Spleen (tissue), 11 donors: ENCODE data around the gene PIGQ. TPM values are rescaled to one million over a fixed set of nuclear protein-coding genes. Genes with fewer than 3 reads are reported as not detected.

Experiments
- DNase-seq: peaks from one replicate; pipeline ENCODE4 v3.0.0-alpha.2; 2020
- H3K27ac ChIP-seq, 8 donors: fragments of 200-600 bp; sonication (generic) in 7 of 8; 1 replicate in 4 of 8; 2 replicates in 4 of 8; pipeline versions ENCODE4 v1.5.0 to v1.8.0; 2016 to 2021; ENCODE audit warnings: inconsistent platforms in 4 of 8, mild to moderate bottlenecking in 4 of 8, moderate library complexity in 1 of 8
- H3K27me3 ChIP-seq, 7 donors: fragments of 200-600 bp; sonication (generic) in 6 of 7; replicated peaks in 1 of 7; 1 replicate in 4 of 7; 2 replicates in 3 of 7; pipeline versions ENCODE4 v1.5.0 to v1.8.0; 2016 to 2021; ENCODE audit warnings: inconsistent platforms in 3 of 7, mild to moderate bottlenecking in 1 of 7
- H3K36me3 ChIP-seq, 6 donors: fragments of 200-600 bp; sonication (generic) in 5 of 6; 1 replicate in 4 of 6; 2 replicates in 2 of 6; pipeline versions ENCODE4 v1.5.0 to v1.8.0; 2016 to 2021; ENCODE audit warnings: inconsistent platforms in 2 of 6
- H3K4me1 ChIP-seq, 6 donors: fragments of 200-600 bp; sonication (generic) in 5 of 6; 1 replicate in 3 of 6; 2 replicates in 3 of 6; pipeline versions ENCODE4 v1.5.0 to v1.8.0; 2016 to 2021; ENCODE audit warnings: inconsistent platforms in 3 of 6
- H3K4me3 ChIP-seq, 8 donors: fragments of 200-600 bp; sonication (generic) in 7 of 8; 1 replicate in 4 of 8; 2 replicates in 4 of 8; pipeline versions ENCODE4 v1.5.0 to v1.8.0; 2016 to 2021; ENCODE audit warnings: inconsistent platforms in 4 of 8, mild to moderate bottlenecking in 4 of 8, moderate library complexity in 2 of 8
- H3K9me3 ChIP-seq, 8 donors: fragments of 200-600 bp; sonication (generic) in 7 of 8; 1 replicate in 4 of 8; 2 replicates in 4 of 8; pipeline versions ENCODE4 v1.5.0 to v1.8.0; 2016 to 2021; ENCODE audit warnings: inconsistent platforms in 4 of 8
- POLR2A ChIP-seq, 3 donors: fragments of 450-650 bp; IDR thresholded peaks; one replicate each; pipeline ENCODE4 v1.5.1; 2017; ENCODE audit warnings: antibody characterized with exemption in 3 of 3, mild to moderate bottlenecking in 1 of 3
- POLR2AphosphoS5 ChIP-seq, 3 donors: sonication (generic); formaldehyde crosslinking; IDR thresholded peaks; one replicate each; pipeline ENCODE4 v1.5.1; 2017; ENCODE audit warnings: antibody characterized with exemption in 3 of 3
- WGBS, 5 donors: extraction: QIAGEN DNeasy Blood & Tissue Kit in 3 of 5; methylation state at CpG; one replicate each; pipeline versions ENCODE4 v1.1.5 to v1.1.7; 2013 to 2018; 5-methylcytosine and 5-hydroxymethylcytosine counted together
- intact Hi-C: fragments of 100-400 bp; cut with DNase I; formaldehyde crosslinking; loops from one replicate; pipeline ENCODE4 v1.15.0; 2023; ENCODE audit warnings: low total_unique reads
- polyA plus RNA-seq, 3 donors: library from polyadenylated mRNA; stranded (reverse); fragments of 200-250 nt; gene quantifications; one replicate each; pipeline ENCODE4 v1.2.1, GENCODE V29; 2013
- total RNA-seq, 7 donors: library from RNA; depleted of rRNA in 3 of 7; stranded (reverse); fragments of >200 nt in 3 of 7; fragmentation: NEBNext Ultra II Directional in 4 of 7; extraction: Animal tissue kit (Norgen Biotek cat#: 25700) in 4 of 7; gene quantifications; one replicate each; pipeline versions ENCODE4 v1.1.0 to v1.2.1, GENCODE V29; 2016 to 2021
- TF ChIP-seq, protein P1 (sequence below), 11 experiments: fragments of 200-600 bp in 7 of 11; fragments of 450-650 bp in 4 of 11; sonication (generic) in 4 of 11; IDR thresholded peaks in 8 of 11; conservative IDR thresholded peaks in 3 of 11; 1 replicate in 7 of 11; 2 replicates in 4 of 11; pipeline versions ENCODE4 v1.4.0 to v1.8.0; 2016 to 2021; ENCODE audit warnings: antibody characterized with exemption in 11 of 11, inconsistent platforms in 4 of 11, mild to moderate bottlenecking in 1 of 11
- donor health status: healthy with polysubstance abuse.
- donor health status: DM: no; HTN: no; CAD: no; lungs with moderate emphysema.
- donor health status: DM: no; HTN: no; CAD: no.
- donor health status: Bipolar disorder and iron deficiency.
- donor health status: healthy.
- donor health status: DM: no; HTN: no; CAD: no.
- donor health status: DM: yes; HTN: yes; CAD: no.

PIGQ gene
- total and polyA plus RNA-seq, 10 donors: 20.7 to 70.5 (median 39.8) TPM

DNA sequence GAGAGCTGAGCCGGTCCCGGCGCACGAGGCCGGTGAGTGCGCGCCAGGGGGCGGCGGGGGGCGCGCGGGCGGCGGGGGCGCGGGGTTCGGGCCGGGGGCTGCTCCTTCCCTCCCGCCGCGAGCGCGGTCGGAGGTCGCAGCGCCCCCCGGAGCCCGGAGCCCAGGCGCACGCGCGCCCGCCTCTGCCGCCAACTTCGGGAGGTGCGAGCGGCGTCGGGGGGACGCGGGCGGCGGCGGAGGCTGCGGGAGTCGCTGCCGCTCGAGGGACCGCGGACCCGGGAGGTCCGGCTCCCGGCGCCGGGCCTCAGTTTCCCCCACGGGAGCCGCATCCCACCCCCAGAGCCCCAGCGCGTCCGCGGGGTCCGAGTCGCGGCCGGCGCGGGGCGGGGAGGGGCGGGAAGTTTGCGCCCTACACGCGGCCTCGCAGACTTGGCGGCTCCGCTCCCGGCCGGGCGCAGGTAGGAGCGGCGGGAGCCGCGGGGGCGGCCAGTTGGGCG, 9.5 kb upstream of the PIGQ start, which contains the start of gene PRR35:
TSS of gene PRR35 (plus strand) at position 191 of the 497 bp plus-strand sequence. CDS start 2,901 bp downstream, outside the sequence.
- TF ChIP-seq POLR2A (IDR thresholded peaks at IDR 0.05): no peak
- no peak for TF ChIP-seq POLR2AphosphoS5 (IDR thresholded peaks at IDR 0.05)
- TF ChIP-seq, protein P1, sequence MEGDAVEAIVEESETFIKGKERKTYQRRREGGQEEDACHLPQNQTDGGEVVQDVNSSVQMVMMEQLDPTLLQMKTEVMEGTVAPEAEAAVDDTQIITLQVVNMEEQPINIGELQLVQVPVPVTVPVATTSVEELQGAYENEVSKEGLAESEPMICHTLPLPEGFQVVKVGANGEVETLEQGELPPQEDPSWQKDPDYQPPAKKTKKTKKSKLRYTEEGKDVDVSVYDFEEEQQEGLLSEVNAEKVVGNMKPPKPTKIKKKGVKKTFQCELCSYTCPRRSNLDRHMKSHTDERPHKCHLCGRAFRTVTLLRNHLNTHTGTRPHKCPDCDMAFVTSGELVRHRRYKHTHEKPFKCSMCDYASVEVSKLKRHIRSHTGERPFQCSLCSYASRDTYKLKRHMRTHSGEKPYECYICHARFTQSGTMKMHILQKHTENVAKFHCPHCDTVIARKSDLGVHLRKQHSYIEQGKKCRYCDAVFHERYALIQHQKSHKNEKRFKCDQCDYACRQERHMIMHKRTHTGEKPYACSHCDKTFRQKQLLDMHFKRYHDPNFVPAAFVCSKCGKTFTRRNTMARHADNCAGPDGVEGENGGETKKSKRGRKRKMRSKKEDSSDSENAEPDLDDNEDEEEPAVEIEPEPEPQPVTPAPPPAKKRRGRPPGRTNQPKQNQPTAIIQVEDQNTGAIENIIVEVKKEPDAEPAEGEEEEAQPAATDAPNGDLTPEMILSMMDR (IDR thresholded peaks at IDR 0.05 in 8 of 11, conservative IDR thresholded peaks at IDR 0.05 in 3 of 11): no peak
- intact Hi-C loops: no loop called here
- peak within 1 kb of the TSS in 2 of 8 donors; percentile 10 to 54 for H3K4me3 ChIP-seq

DNA sequence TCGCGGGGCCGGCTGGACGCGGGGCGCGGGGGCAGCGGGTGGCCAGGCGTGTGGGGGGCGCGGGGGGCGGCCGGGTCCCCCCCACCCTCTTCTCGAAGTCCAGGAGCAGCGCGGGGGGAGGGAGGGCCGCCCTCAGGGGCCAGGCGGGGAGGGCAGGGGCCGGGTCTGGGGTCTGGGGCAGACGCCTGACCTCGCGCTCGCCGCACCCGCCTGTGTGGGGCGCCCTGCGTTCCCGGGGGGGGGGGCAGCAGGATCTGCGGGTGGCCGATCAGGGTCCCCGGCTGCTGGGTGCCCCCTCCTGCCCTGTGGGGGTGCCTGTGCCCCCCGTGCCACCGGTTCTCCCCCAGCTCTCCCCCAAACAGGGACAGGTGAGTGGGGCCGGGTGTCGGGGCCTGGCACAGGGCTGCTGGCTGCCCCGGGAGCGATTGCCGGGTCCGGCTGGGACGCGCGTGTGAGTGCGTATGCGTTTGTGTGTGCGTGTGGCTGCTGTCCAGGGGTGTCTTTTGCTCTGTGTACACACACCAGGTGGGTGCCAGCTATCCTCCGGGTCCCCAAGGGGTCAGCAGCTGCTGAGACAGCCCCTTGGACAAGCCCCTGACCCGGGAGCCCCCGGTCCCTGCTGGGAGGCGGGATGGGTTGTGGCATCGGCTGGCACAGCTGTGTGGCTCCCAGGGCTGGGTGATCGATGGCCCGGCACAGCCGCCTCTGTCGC, 8.9 kb upstream of the PIGQ start:
- Histone ChIP-seq H3K27me3 (peaks cover 10 to 56% (median 37%) of the 10 kb centered on the region in 7 donors), H3K4me3 (peak overlapping the region in 1 of 8 donors; percentile 54), H3K9me3 (no peaks in the 10 kb centered on the region), H3K4me1 (peaks cover 2 to 33% (median 14%) of the 10 kb centered on the region in 6 donors), H3K27ac (no peak overlapping the region), H3K36me3 (no peaks in the 10 kb centered on the region)
- intact Hi-C loops: no loop called here
- no peak for DNase-seq
- 26 to 73% (median 28%) methylated on average over 6 to 54 of the region's 54 CpGs for WGBS, 5 donors
- TF ChIP-seq POLR2A (IDR thresholded peaks at IDR 0.05) (no peak), POLR2AphosphoS5 (IDR thresholded peaks at IDR 0.05) (no peak)
- TF ChIP-seq, protein P1 (IDR thresholded peaks at IDR 0.05 in 8 of 11, conservative IDR thresholded peaks at IDR 0.05 in 3 of 11): no peak

More for the DNA sequence above, 9.5 kb upstream of the PIGQ start, which contains the start of gene PRR35:
- DNase-seq: no peak
- Histone ChIP-seq H3K36me3 (no peaks in the 10 kb centered on the region), H3K27ac (no peak within 1 kb of the TSS), H3K4me1 (peaks cover 0 to 27% (median 11%) of the 10 kb centered on the region in 6 donors), H3K9me3 (no peaks in the 10 kb centered on the region), H3K27me3 (peaks cover 10 to 56% (median 37%) of the 10 kb centered on the region in 7 donors)
- WGBS, 5 donors: 2 to 11% (median 3%) methylated on average over 15 to 84 of the region's 84 CpGs; no CpG with 5 or more reads in 1 of the 5 donors

DNA sequence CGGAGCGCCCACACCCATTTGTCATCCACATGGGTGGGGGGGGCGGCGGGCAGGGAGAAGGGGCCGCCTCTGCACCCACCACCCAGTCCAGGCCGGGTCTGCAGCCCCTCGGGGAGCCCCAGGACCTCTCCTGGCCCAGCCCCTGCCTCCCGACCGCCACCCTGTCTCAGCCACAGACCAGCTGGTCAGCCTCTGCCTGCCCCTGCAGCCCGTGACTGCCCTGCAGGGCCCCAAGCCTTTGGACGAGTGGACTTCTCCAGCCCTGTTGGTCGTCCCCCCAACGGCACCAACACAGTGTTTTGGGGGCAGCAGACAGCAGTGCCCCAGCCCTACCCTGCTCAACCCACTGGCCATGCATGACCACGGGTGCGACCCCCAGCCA, 8.4 kb upstream of the PIGQ start:
- intact Hi-C loops: no loop called here
- Histone ChIP-seq H3K36me3 (no peaks in the 10 kb centered on the region), H3K9me3 (no peaks in the 10 kb centered on the region), H3K4me1 (peaks cover 8 to 38% (median 20%) of the 10 kb centered on the region in 6 donors), H3K27ac (no peak overlapping the region), H3K4me3 (no peak overlapping the region), H3K27me3 (peaks cover 10 to 56% (median 37%) of the 10 kb centered on the region in 7 donors)
- DNase-seq: no peak
- WGBS, 5 donors: 56 to 80% (median 78%) methylated on average over 3 to 15 of the region's 15 CpGs
- TF ChIP-seq POLR2AphosphoS5 (IDR thresholded peaks at IDR 0.05) (no peak), POLR2A (IDR thresholded peaks at IDR 0.05) (no peak)
- TF ChIP-seq, protein P1 (IDR thresholded peaks at IDR 0.05 in 8 of 11, conservative IDR thresholded peaks at IDR 0.05 in 3 of 11): no peak
